ENCODE results near the gene MICAL3. TPM values are rescaled to one million over a fixed set of nuclear protein-coding genes. Genes with fewer than 3 reads are reported as not detected.
"Not testable (repeated sequence)": the region's sequence is repeated elsewhere in the genome, so short reads cannot be mapped to it uniquely, and the experiment has no call there.

Gene MICAL3, protein sequence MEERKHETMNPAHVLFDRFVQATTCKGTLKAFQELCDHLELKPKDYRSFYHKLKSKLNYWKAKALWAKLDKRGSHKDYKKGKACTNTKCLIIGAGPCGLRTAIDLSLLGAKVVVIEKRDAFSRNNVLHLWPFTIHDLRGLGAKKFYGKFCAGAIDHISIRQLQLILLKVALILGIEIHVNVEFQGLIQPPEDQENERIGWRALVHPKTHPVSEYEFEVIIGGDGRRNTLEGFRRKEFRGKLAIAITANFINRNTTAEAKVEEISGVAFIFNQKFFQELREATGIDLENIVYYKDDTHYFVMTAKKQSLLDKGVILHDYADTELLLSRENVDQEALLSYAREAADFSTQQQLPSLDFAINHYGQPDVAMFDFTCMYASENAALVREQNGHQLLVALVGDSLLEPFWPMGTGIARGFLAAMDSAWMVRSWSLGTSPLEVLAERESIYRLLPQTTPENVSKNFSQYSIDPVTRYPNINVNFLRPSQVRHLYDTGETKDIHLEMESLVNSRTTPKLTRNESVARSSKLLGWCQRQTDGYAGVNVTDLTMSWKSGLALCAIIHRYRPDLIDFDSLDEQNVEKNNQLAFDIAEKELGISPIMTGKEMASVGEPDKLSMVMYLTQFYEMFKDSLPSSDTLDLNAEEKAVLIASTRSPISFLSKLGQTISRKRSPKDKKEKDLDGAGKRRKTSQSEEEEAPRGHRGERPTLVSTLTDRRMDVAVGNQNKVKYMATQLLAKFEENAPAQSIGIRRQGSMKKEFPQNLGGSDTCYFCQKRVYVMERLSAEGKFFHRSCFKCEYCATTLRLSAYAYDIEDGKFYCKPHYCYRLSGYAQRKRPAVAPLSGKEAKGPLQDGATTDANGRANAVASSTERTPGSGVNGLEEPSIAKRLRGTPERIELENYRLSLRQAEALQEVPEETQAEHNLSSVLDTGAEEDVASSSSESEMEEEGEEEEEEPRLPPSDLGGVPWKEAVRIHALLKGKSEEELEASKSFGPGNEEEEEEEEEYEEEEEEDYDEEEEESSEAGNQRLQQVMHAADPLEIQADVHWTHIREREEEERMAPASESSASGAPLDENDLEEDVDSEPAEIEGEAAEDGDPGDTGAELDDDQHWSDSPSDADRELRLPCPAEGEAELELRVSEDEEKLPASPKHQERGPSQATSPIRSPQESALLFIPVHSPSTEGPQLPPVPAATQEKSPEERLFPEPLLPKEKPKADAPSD (N-terminal part only)
- 36.1 TPM for polyA plus RNA-seq
- long read RNA-seq, donor 1, partial matches to known transcripts: 0 of 1 reads
- long read RNA-seq, donor 1, other reads (novel, unspliced or antisense): 0 of 1 reads
- long read RNA-seq, donor 2, partial matches to known transcripts: 0 of 1 reads
- long read RNA-seq, donor 2, other reads (novel, unspliced or antisense): 0 of 1 reads
- long read RNA-seq, donor 3, partial matches to known transcripts: 0 of 1 reads
- long read RNA-seq, donor 3, other reads (novel, unspliced or antisense): 0 of 1 reads
- long read RNA-seq, donor 4, partial matches to known transcripts: 0 of 1 reads
- long read RNA-seq, donor 4, other reads (novel, unspliced or antisense): 0 of 1 reads
- long read RNA-seq, donor 5: 0 reads
- long read RNA-seq, donor 6, partial matches to known transcripts: 0 of 2 reads
- long read RNA-seq, donor 6, other reads (novel, unspliced or antisense): 0 of 2 reads
- long read RNA-seq, donor 7, partial matches to known transcripts: 0 of 2 reads
- long read RNA-seq, donor 7, other reads (novel, unspliced or antisense): 0 of 2 reads
- long read RNA-seq, donor 8, partial matches to known transcripts: 0 of 1 reads
- long read RNA-seq, donor 8, other reads (novel, unspliced or antisense): 0 of 1 reads
- long read RNA-seq, donor 9: 0 reads
- long read RNA-seq, donor 10, partial matches to known transcripts: 0 of 2 reads
- long read RNA-seq, donor 10, other reads (novel, unspliced or antisense): 0 of 2 reads
- long read RNA-seq, donor 11: 0 reads

DNA sequence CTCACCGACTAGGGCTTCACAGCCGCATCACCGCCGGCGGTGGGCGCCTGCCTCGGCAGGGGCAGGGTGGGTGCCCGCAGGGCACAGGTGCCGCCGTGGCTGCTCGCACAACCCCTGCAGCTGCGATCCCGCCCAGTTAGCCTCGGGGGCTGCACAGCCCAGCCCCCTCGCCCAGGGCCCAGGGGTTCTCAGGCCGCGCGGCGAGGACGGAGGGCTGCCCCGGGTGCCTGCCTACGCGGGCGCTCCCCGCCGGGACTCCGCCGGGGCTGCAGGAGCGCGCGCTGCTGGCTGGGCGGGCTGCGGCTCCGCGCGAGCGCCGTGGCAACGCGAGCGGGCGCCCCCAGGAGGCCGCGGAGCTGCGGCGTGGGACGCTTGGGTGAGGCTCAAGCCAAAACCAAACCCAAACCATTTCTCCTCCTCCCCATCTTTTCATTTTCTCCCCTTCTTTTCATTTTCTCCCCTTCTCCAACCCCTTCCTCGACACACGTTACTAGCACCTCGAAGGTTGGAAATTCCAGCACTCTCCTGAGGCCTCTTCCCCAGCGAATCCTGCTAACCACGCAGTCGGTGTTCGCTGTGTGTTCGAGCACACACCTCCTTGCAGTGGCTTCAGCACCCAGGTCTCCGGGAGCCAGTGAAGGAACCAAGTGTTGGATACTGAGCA is at the start of gene MICAL3:
TSS of gene MICAL3 (minus strand) at position 286 of the 664 bp plus-strand sequence. CDS start 117,749 bp downstream, outside the sequence.
- Histone ChIP-seq H3K27me3 (ENCODE audit: control insufficient read depth, insufficient read depth, low read length) (peaks cover 2% of the 10 kb centered on the region), H3K9me3 (ENCODE audit: control insufficient read depth, low read depth, low read length) (no peaks in the 10 kb centered on the region), H3K4me3 (ENCODE audit: low read length) (peak within 1 kb of the TSS; percentile 64), H3K36me3 (ENCODE audit: control insufficient read depth, insufficient read depth, low read length) (no peaks in the 10 kb centered on the region), H3K27ac (ENCODE audit: low read length) (peak within 1 kb of the TSS; percentile 69), H3K4me1 (ENCODE audit: control insufficient read depth, insufficient read depth, low read length) (peaks cover 13% of the 10 kb centered on the region)
- no CpG with 5 or more reads among the region's 56 CpGs for WGBS (ENCODE audit: insufficient coverage, low lambda C conversion rate)
- DNase-seq: peak; percentile 63 to 81

DNA sequence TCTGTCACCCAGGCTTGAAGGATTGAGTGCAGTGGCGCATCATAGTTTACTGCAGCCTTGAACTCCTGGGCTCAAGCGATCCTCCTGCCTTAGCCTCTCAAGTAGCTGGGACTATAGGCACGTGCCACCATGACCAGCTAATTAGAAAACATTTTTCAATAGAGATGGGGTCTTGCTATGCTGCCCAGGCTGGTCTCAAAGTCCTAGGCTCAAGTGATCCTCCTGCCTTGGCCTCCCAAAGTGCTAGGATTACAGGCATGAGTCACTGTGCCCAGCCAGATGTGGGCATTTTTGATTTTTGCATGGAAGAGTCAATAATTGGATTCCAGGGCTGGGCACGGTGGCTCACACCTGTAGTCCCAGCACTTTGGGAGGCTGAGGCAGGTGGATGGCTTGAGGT is 49.6 kb upstream of the MICAL3 start:
- H3K27ac ChIP-seq (ENCODE audit: low read length): peak overlapping the region; percentile 29
- 86% methylated on average over 1 of the region's 4 CpGs for WGBS (ENCODE audit: insufficient coverage, low lambda C conversion rate)
- not testable (repeated sequence) for H3K36me3 ChIP-seq (ENCODE audit: control insufficient read depth, insufficient read depth, low read length); H3K27me3 ChIP-seq (ENCODE audit: control insufficient read depth, insufficient read depth, low read length); DNase-seq; H3K4me3 ChIP-seq (ENCODE audit: low read length); H3K9me3 ChIP-seq (ENCODE audit: control insufficient read depth, low read depth, low read length)
- H3K4me1 ChIP-seq (ENCODE audit: control insufficient read depth, insufficient read depth, low read length): peaks cover 36% of the 10 kb centered on the region

DNA sequence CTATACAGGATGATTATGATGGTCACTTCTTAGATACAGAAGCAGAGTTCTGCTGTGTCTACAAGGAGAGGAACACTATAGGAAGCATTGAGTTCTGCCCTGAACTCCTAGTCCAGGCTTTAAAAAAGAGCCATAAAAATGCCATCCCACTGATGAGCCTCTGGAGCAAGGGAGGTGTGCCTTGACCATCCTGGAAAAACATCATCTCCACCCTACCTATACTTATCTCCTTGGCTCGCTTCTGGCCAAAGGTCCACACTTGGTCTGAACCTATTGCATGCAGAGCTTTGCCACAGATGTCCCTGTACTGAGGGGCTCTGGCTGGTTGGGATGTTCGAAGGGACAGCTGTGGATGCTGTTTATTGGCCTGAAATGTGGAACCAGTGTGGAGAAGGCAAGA is 49.1 kb upstream of the MICAL3 start:
- no peaks in the 10 kb centered on the region for H3K27me3 ChIP-seq (ENCODE audit: control insufficient read depth, insufficient read depth, low read length)
- no peak overlapping the region for H3K4me3 ChIP-seq (ENCODE audit: low read length)
- H3K4me1 ChIP-seq (ENCODE audit: control insufficient read depth, insufficient read depth, low read length): peaks cover 41% of the 10 kb centered on the region
- no CpG with 5 or more reads among the region's 2 CpGs for WGBS (ENCODE audit: insufficient coverage, low lambda C conversion rate)
- peak; percentile 69 to 76 for DNase-seq
- no peaks in the 10 kb centered on the region for H3K9me3 ChIP-seq (ENCODE audit: control insufficient read depth, low read depth, low read length)
- peak overlapping the region; percentile 29 for H3K27ac ChIP-seq (ENCODE audit: low read length)
- H3K36me3 ChIP-seq (ENCODE audit: control insufficient read depth, insufficient read depth, low read length): no peaks in the 10 kb centered on the region

DNA sequence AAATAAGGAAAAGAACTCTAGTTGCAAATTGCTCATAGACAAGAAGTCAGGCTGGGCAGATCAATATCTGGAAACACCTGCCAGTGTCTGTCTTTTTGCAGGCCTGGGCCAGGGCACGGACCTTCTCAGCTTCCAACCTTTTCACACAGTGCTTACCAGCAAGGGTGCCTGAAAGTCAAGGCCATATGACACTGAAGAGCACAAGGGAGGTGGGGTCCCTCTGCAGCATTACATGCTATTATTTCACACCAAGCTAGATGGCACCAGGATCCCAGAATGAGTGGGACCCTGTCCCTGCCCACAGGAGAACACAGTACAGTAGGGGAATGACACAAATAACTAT is 47.6 kb upstream of the MICAL3 start:
- Histone ChIP-seq H3K36me3 (ENCODE audit: control insufficient read depth, insufficient read depth, low read length) (no peaks in the 10 kb centered on the region), H3K4me1 (ENCODE audit: control insufficient read depth, insufficient read depth, low read length) (peaks cover 53% of the 10 kb centered on the region), H3K4me3 (ENCODE audit: low read length) (no peak overlapping the region), H3K9me3 (ENCODE audit: control insufficient read depth, low read depth, low read length) (no peaks in the 10 kb centered on the region), H3K27ac (ENCODE audit: low read length) (no peak overlapping the region), H3K27me3 (ENCODE audit: control insufficient read depth, insufficient read depth, low read length) (no peaks in the 10 kb centered on the region)
- no peak for DNase-seq
- no CpG with 5 or more reads among the region's 1 CpG for WGBS (ENCODE audit: insufficient coverage, low lambda C conversion rate)

DNA sequence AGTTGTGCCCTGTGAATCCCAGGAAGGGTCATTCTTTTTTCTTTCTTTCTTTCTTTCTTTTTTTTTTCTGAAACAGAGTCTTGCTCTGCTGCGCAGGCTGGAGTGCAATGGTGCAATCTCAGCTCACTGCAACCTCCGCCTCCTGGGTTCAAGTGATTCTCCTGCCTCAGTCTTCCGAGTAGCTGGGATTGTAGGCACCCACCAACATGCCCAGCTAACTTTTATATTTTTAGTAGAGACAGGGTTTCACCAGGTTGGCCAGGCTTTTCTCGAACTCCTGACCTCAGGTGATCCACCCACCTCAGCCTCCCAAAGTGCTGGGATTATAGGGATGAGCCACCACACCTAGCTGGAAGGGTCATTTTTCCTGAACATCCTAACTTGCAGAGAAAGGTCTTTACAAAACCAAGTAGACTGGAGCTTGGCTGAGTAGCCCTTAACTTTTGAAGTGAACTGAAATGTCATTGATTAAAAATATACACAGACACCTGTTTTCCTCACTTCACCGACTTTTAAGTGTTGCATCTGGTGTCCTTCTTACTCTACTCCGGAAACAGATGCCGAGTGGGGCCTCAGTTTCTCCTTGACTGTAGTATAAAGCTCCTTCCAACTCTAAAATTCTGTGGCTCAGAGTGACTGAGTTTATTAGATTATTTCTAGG is 47.1 kb upstream of the MICAL3 start:
- DNase-seq; H3K27me3 ChIP-seq (ENCODE audit: control insufficient read depth, insufficient read depth, low read length); H3K4me3 ChIP-seq (ENCODE audit: low read length); H3K36me3 ChIP-seq (ENCODE audit: control insufficient read depth, insufficient read depth, low read length); H3K9me3 ChIP-seq (ENCODE audit: control insufficient read depth, low read depth, low read length): not testable (repeated sequence)
- WGBS (ENCODE audit: insufficient coverage, low lambda C conversion rate): no CpG with 5 or more reads among the region's 7 CpGs
- H3K27ac ChIP-seq (ENCODE audit: low read length): peak overlapping the region; percentile 81
- peaks cover 54% of the 10 kb centered on the region for H3K4me1 ChIP-seq (ENCODE audit: control insufficient read depth, insufficient read depth, low read length)

DNA sequence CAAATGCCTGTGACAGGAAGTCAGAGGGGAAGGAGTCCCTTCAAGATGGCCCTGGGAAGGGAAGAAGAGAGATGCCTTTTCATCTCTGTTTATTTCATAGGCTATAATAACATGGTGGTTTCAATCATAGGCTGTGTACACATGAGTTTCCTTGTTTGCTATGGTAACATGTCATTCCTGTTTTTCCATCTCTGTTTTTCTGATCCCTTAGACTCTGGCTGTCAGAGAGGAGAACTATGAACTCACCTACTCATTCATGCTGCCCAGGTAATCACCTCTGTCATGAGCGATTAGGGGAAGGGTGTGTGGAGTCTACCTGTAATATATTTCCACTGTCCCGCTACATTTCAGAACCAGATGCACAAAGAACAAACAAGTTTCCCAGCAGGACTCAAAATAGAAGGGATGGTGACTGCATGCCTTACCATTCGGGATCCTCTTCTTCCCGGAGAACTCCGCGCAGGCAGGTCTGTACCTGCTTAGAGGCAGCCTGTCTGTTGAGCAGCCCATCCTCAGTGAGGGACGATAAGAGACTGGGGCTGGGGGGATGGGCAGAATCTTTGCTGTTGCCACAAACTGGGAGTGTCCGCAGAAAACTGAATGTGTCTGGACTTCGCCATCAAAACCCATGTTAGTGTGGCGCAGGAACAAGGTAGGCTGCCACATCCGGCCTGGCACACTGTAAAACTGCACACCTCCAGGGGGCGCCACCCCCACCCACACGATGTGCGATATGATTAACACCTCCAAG is 46.4 kb upstream of the MICAL3 start:
- H3K36me3 ChIP-seq (ENCODE audit: control insufficient read depth, insufficient read depth, low read length): no peaks in the 10 kb centered on the region
- H3K9me3 ChIP-seq (ENCODE audit: control insufficient read depth, low read depth, low read length): no peaks in the 10 kb centered on the region
- no peak overlapping the region for H3K4me3 ChIP-seq (ENCODE audit: low read length)
- H3K27me3 ChIP-seq (ENCODE audit: control insufficient read depth, insufficient read depth, low read length): no peaks in the 10 kb centered on the region
- H3K27ac ChIP-seq (ENCODE audit: low read length): peak overlapping the region; percentile 81
- DNase-seq: peak; percentile 80 to 93
- WGBS (ENCODE audit: insufficient coverage, low lambda C conversion rate): 60% methylated on average over 2 of the region's 14 CpGs
- H3K4me1 ChIP-seq (ENCODE audit: control insufficient read depth, insufficient read depth, low read length): peaks cover 58% of the 10 kb centered on the region

DNA sequence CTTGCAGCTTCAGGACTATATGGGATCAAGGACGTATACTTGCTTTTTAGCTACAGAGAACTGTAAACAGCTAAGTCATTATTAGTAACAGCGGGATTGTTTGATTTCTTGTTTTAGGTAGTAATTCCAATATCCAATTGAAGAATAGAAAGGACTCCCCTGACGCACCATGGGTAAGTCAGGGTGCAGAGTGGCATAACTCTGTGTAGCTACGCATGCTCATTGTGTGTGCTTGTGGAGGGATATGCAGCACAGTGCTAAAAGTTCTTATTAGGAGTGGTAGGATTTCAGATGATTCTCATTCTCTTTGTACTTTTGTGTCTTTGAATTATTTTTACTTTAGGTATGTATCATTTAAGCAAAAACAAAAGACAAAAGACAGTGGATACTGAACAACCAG is 45.7 kb upstream of the MICAL3 start:
- no peaks in the 10 kb centered on the region for H3K27me3 ChIP-seq (ENCODE audit: control insufficient read depth, insufficient read depth, low read length)
- no peaks in the 10 kb centered on the region for H3K36me3 ChIP-seq (ENCODE audit: control insufficient read depth, insufficient read depth, low read length)
- peak overlapping the region; percentile 81 for H3K27ac ChIP-seq (ENCODE audit: low read length)
- H3K9me3 ChIP-seq (ENCODE audit: control insufficient read depth, low read depth, low read length): no peaks in the 10 kb centered on the region
- DNase-seq: no peak
- H3K4me1 ChIP-seq (ENCODE audit: control insufficient read depth, insufficient read depth, low read length): peaks cover 64% of the 10 kb centered on the region
- WGBS (ENCODE audit: insufficient coverage, low lambda C conversion rate): no CpG with 5 or more reads among the region's 4 CpGs
- H3K4me3 ChIP-seq (ENCODE audit: low read length): no peak overlapping the region

DNA sequence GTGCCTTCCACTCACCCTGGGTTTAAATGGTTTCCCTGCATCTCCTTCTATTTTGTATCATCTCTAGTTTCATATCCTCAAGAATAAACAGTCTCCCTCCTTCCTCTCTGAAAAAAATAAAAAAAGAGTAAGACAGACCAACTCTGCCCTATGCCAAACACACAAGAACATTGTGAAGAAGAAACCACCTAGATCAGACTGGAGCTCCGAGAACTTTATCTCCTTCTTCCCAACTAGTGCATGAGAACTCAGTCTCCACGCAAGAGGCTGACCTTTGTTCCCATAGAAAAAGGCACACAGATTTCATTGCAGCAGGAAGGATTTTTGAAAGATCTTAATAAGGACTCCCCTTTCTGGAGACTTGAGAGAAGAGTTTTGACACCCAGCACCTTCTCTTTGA is 44.7 kb upstream of the MICAL3 start:
- DNase-seq: peak; percentile 56 to 82
- peaks cover 68% of the 10 kb centered on the region for H3K4me1 ChIP-seq (ENCODE audit: control insufficient read depth, insufficient read depth, low read length)
- no peaks in the 10 kb centered on the region for H3K27me3 ChIP-seq (ENCODE audit: control insufficient read depth, insufficient read depth, low read length)
- no peaks in the 10 kb centered on the region for H3K36me3 ChIP-seq (ENCODE audit: control insufficient read depth, insufficient read depth, low read length)
- no peak overlapping the region for H3K4me3 ChIP-seq (ENCODE audit: low read length)
- WGBS (ENCODE audit: insufficient coverage, low lambda C conversion rate): no CpG with 5 or more reads among the region's 2 CpGs
- H3K9me3 ChIP-seq (ENCODE audit: control insufficient read depth, low read depth, low read length): no peaks in the 10 kb centered on the region
- peak overlapping the region; percentile 81 for H3K27ac ChIP-seq (ENCODE audit: low read length)
